Renal cortical epithelial cell (primary cell): ENCODE results near the gene TBC1D2. TPM values are rescaled to one million over a fixed set of nuclear protein-coding genes. Genes with fewer than 3 reads are reported as not detected.

ENCODE experiments used
- DNase-seq: peaks from one replicate; pipeline ENCODE4 v3.0.0-alpha.2; 2011; ENCODE audit warnings: low read depth
- total RNA-seq: library from RNA; depleted of rRNA; stranded (reverse); fragments of >200 nt; gene quantifications from 2 replicates; pipeline ENCODE4 v1.2.3, GENCODE V29; 2014

Gene TBC1D2
- total RNA-seq, 1 donor from 2014 or later = 111 TPM

DNA sequence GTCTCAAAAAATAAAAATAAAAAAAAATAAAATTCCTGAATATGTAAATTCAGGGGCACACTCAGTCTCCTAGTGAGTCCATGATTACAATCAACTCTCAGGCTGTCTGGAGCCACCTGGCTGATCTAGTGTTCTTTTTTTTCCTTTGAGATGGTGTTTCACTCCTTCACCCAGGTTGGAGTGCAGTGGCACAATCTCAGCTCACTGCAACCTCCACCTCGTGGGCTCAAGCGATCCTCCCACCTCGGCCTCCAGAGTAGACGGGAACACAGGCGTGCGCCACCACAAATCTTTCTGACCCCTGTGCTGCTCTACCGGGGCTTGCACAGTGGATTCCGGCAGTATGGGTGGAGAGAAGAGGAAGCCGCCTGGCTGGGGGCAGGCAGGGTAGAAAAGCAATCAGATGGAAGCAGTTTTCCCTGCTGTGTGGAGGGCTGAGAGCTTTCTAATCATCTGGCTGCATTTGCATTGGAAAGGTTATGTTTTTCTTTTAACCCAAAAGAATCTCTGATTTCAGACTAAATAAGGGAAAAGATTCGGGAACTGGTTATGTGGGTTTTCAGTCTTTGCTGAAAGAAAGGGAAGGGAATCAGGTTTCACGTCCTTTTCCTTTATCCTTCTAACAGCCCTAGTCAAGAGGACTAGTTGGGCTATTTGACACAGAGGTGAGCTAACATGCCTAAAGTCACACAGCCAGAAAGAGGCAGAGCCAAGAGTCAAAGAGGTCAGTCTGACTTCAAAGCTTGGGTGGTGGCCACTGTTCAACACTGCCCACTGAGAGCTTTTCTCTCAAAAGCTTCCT, 36.7 kb downstream of the TBC1D2 start:
- DNase-seq = no peak

DNA sequence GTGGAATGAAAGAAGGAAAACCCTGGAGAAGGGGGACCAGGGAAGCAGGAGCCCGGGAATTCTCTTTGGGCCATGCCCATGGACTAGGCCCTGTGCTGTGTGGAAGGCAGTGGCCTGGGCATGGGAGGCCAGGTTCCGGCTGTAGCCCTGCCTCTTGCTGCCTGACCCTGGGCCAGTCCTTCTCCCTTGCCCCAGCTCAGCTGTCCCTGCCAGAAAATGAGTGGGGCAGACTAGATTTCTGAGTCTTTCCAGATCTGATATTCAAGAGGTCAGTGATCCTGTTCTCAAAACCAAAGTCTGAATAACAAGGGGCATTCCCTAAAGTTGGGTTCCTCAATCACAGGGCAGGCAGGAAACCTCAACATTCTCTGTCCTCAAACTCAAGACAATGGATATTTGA, 38.2 kb downstream of the TBC1D2 start:
- no peak for DNase-seq

DNA sequence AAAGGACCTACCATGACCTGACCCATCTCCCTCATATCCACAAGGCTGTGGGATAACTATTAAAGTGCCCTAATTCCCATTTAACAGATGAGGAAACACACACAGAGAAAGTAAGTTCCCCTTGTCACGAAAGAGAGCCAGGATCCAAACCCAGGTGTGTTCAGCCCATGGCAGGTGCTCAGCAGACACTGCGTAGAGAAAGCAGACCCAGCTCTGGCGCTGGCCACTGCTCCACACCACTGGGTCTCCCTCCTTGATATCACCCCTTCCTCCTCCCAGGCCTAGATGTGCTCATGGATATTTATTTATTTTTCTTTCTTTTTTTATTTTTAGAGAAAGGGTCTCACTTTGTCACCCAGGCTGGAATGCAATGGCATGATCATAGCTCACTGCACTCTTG, 39.1 kb downstream of the TBC1D2 start:
- DNase-seq = no peak

DNA sequence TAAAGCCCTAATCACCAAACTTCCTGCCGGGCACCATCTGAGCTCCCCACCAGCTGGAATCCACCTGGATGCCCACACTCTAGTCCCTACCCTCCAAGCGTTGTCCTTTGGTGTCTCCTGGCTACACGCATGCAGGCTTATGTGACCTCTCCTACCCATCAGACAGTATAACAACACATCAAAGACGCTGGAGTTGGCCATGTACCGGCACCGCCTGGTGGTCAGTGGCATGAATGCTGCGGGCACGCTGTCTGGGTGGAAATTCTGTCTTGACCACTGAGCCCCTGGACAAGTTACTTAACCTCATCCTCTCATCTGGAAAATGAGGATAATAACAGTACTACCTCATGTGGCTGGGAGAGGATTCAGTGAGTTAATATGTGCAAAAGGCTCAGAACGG, 39.6 kb downstream of the TBC1D2 start:
- DNase-seq = no peak

DNA sequence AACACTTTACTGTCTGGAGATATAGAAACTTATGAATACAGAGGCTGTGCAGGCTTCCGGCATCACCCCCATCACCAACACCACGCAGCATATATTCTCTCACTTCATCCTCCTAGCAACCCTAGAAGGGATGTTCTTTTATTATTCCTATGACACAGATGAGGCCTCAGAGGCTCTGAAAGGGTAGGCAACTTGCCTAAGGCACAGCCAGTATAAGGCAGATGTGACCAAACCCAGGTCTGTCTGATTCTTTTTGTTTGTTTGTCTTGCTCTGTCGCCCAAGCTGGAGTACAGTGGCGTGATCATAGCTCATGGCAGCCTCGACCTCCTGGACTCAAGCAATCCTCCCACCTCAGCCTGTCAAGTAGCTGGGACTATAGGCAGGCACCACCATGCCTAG, 40.2 kb downstream of the TBC1D2 start:
- DNase-seq = peak; percentile 38

DNA sequence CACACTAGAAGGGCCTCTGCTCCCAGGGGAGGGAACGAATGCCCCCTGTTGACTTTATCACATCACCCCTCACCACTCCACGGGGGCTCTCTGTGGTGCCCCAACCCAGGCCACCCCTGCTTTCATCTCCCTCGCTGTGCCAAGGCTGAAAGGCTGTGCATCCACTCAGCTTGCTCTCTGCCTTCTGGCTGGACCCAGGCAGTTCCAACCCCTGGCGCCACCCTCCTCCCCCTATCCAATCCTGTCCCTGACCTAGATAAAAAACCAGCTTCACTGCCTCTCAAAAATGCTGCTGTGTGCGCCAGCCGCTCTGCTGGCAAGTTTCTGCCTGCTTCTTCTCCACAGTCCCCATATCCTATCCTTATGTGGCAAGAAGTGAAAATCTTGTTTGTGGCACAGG, 40.6 kb downstream of the TBC1D2 start:
- no peak for DNase-seq

DNA sequence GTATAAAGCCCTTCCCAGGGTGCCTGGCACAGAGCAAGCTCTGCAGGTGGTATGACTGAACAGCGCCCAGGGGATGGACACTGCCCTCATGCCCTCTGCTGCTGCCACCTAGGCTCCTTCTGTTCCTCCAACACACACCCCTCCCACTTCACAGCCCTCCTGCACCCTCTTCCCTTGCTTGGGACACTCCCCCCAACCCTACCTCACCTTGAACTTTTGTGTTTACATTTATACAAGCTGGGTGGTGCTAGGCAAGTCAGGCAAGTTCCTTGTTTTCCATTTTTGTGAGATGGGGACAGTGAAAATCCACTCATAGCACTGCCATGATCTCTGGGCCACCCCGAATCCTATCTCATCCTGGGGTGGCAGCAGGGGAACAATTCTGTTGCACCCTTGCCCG, 44.2 kb downstream of the TBC1D2 start:
- no peak for DNase-seq

DNA sequence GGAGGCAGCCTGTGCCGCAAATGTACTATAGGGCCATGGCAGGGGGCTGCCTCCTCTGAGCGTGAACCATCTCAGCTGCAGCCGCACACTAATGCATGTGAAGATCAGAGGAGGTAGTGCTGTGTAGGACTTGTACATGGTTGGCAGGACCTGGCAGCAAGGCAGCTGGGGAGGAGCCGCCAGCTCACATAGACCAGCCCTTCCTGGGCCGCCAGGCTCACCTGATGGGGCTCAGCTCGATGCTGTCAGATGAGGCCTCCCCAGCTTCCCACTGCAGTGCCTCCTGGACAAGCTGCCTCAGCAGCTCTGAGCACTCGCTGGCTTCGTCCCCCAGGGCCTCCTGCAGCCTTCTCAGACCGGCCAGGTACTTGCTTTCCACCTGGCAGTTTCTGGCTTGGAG, 45.0 kb downstream of the TBC1D2 start:
- no peak for DNase-seq

DNA sequence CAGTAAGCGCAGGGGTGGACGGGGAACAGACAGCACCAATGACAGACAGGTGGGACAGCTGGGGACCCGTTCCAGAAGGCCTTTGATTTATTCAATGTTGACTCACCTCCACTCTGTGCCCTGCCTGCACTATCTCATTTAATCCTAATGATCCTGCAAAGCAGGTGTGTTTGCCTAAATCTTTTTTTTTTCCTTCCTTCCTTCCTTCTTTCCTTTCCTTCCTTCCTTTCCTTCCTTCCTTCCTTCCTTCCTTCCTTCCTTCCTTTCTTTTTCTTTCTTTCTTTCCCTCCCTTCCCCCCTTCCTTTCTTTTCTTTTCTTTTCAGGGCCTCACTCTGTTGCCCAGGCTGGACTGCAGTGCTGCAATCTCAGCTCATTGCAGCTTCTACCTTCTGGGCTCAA, 45.9 kb downstream of the TBC1D2 start:
- no peak for DNase-seq

DNA sequence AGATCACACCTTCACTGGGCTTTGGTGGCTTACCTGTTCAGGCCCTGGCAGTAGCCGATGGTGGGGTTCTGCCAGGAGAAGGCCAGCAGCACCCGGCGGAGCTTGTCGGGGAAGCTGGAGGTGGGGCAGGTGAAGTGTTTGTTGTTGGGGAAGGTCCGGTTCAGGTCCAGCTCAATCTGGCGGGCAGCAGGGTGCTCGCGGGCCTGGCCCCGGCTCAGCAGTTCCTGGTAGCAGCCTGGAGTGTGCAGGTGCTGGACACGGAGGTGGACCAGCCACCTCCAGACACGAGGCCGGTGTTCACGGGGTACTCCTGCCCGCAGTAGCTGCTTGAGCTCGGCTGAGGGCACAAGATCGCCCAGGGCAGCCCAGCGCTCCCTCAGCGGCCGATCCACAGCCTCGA, 46.8 kb downstream of the TBC1D2 start:
- DNase-seq = no peak

DNA sequence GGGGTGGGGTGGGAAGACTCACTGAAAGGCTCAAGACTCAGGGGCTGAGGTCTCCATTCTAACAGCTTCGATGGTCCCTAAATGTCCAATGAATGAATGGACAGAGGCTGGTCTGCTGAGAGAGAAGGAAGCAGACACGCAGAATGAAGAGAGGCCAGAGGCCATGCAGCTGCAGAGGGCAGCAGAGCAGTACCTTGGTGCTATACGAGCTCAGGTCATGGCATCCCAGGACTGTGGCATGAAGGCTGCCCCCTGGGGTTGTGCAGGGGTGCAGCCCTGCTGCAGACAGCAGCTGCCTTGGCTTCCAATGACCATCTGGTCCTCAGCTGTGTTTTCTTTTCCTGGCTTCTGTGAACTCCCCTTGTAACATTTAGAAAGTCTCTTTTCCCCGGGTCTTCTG, 47.8 kb downstream of the TBC1D2 start:
- no peak for DNase-seq

DNA sequence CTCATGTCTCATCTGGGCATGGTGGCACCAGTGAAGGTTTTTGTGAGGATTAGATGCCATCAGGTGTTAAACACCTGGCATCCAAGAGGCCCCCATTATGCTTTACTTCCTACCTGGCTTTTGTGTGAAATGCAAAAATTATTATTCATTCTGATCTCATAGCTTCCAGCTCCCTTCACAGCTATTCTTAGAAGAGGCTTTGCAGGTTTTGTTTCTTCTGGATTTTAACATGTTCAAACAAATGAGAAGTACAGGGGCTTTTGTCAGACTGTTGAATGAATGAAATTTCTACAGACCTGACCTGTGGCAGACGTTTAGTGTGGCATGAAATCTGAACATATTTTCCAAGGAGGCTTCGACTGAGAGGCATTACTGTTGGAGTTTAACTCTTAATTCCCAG, 48.7 kb downstream of the TBC1D2 start:
- no peak for DNase-seq

DNA sequence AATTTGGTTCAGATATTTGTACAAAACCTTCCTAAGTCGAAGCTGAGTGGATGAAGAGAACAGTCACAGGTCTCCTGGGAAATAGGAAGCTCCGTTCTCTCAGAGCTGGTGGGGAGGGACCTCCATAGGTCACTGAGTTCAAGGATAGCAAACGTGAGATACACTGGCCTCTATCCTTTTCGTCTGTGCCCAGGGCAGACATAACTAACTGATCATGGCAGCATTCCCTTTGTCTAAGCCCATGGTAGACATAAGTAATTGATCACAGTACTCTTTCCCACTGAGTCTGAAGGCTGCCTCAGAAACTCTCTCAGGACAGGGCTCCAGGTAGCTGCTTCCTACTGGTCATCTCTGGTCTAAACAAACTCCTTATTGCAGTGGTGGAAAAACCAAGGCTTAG, 50.8 kb downstream of the TBC1D2 start:
- DNase-seq = no peak

DNA sequence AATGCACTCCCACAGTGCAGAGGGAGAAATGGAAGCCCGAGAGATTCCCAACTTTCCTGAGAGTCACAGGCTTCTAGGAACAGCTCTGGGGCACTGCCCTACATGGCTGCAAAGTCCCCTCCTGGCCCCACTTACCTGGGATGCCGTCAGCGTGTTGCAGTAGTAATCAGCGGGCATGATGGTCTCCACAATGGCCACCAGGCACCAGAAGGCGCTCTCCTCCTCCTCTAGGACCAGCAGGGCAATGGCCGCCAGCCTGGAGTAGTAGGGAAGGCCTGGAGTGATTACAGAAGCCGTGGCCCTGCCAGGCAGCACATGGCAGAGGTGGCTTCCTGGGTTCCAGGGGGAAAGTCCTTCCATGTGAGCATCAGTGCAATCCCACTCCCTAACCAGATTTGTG, 52.3 kb downstream of the TBC1D2 start:
- DNase-seq = no peak

DNA sequence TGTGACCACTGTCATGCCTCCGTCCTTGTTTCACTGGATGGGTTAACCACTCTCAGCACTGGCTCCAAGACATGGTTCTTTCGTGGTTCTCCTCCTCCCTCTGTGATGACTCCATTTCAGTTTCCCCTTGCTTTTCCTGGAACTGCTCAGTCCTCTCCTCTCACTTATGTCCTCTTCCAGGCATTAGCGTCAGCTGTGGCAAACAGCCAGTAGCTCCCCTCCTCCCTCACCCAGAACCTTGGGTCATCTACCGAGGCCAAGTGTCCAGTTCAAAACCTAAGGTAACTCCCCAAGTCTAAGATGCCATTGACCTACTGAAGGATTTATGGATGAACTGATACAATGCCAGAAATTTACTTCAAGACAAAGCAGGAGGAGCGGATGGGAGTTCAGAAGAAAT, 53.2 kb downstream of the TBC1D2 start:
- no peak for DNase-seq

DNA sequence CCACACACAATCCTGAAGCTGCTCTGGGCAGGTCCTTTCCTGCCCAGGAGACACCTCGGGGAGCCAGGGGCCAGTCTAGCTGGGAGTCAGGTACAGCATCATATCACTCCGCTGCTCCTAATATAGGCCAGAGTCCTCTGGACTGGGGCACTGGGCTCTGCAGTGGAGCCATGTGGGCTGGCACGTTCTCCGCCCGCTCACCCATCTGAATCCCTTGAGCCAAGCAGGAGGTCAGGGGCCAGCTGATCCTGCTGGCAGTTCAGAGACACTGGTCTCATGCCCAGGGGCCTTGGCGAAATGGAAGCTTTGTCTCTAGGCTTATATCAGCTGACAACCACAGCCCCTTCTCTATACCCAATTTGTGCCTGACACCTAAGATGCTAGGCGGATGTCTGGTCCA, 53.7 kb downstream of the TBC1D2 start:
- no peak for DNase-seq

DNA sequence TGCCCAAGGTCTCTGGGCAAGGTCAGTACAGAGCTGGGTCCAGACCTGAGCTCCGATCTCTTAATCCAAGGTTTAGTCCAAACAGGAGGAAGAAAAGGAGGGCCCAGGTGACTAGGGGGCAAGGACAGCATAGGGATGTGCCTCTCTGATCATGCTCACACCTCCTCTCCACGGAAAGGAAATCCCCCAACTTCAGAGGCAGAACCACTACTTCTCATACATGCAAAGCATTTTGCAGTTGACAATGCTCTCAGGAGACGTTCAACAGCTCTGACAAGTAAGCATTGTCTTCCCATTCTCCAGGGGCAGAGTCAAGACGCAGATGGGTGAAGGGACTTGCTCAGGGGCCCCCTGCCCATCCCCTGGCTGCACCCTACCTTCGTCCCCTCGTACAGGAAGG, 54.3 kb downstream of the TBC1D2 start:
- DNase-seq = no peak

DNA sequence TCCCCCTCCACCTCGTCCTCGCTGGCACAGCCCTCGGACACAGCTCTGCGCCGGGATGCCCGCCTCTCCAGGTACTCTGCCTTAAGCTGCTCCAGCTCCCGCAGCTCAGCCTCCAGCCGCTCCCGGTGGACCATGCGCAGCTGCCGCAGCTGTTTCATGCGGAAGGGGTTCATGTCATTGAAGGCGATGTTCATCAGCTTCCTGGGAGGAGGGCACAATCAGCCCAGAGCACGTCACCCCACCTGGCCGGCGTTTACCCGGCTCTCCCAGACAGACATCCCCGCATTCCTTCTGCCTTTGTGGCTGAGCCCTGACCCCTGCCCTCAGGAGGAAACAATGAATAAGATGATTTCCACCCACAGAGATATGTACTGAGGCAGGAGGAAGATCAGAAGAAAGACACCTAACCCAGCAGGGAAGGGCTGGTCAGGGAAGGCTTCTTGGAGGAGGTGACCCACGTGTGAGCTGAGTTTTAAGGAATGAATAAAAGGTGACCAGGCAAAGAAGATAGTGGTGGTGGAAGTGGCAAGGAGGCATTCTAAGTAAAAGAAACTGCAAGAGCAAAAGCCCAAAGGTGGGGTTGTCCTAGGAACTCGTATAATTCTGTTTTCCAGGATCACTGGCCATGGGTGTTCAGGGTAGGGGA, 55.9 kb downstream of the TBC1D2 start:
- DNase-seq = no peak

DNA sequence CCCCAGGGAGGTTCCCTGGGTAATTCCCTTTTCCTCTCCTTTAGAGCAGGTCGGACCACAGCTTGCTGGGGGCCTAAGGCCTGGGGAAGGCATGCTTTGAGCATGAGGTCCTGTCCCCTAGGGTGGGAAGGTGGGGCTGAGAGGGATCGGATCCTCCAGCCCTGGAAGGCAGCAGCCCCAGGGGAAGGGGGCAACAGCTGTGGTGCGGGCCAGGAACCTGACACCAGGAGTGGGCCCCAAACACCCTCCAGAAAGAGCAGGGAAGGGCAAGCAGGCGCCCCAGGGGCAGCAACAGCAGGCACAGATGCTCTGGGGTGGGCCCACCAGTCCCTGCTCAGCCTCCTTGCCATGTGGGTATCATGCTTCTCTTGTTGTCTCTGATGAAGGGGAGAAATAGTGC, 59.8 kb downstream of the TBC1D2 start:
- no peak for DNase-seq

DNA sequence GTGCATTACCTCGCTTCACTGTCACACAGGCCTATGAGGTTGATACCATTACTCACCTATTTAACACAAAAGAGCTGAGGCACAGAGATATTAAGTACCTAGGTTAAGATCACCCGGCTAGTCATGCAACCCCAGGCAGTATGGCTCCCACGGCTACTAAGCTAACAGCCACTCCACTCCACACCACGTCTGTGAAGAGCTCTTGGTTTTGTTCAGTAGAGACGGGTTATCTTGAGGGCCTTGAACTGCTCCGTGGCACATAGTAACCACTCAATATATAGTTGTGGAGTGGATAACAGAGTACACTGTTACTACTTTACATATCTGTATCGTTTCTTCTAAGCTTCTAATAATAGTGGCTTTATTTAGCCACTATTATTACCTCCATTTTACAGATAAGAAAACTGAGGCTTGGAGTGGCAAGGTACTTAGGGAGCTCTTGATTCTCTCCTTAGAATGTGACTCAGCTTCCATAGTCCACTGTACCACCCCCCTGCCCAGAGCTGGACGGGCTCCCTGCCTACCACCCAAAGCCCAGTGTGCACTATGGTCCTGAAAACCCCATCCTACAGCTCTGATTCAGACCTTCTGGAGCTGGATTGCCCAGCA, 62.0 kb downstream of the TBC1D2 start:
- peak; percentile 36 for DNase-seq

DNA sequence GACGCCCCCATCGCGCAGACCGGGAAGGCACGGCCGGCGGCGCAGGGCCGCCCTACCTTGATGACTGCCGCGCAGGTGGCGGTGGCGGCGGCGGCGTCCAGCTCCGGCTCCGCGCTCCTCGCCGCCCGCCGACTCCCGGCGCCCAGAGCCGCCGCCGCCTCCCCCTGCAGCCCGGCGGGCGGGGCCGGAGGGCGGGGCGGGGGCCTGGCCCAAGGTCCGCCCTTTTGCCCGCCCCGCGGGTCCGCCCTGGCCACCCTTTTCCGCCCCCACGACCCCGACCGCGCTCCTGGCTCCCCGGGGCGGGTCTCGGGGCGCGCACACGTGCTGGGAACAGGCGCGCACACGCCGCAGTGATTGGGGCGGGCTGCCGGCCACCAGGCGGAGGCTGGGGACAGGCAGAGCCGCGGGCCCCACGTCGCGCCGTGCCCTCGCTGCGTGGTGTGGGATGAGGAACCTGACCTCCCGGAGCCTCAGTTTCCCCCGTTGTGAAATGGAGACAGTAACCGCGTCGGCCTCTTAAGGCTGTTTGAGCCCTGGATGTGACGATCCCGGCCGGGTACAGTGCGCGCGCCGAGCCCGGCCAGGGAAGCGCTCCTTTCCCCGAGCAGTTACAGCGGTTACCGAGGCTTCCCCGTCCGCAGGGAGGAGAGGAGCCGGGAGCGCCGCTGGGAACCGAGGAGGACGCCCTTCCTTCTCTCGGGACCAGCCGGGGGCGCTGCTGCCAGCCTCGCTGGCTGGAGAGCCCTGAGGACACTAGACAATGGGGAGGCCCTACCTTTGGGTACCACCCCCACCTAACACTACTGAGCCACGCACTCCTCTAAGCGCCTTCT, 62.7 kb downstream of the TBC1D2 start, which contains the start of gene CORO2A:
Gene CORO2A, minus strand, starts transcription at position 135 of the 833 bp plus-strand sequence. CDS start 34,977 bp downstream, outside the sequence.
- no peak for DNase-seq
